Lower leg skin (tissue), 4 donors: ENCODE data around the gene ZSWIM9. TPM values are rescaled to one million over a fixed set of nuclear protein-coding genes. Genes with fewer than 3 reads are reported as not detected.
"Not testable (repeated sequence)": the region's sequence is repeated elsewhere in the genome, so short reads cannot be mapped to it uniquely, and the experiment has no call there.

Experiments used
- DNase-seq, 2 donors: peaks; one replicate each; pipeline ENCODE4 v3.0.0-alpha.2; 2019; ENCODE audit warnings: low spot score in 2 of 2
- H3K4me3 ChIP-seq: fragments of 200-600 bp; sonication (generic); 2 replicates; pipeline ENCODE4 v1.5.1; 2017; ENCODE audit warnings: mild to moderate bottlenecking, low read depth; ENCODE audit not compliant: poor library complexity, severe bottlenecking
- POLR2A ChIP-seq, 2 donors: fragments of 450-650 bp; IDR thresholded peaks; one replicate each; pipeline ENCODE4 v1.6.1; 2016 to 2017; ENCODE audit warnings: antibody characterized with exemption in 2 of 2, mild to moderate bottlenecking in 1 of 2, moderate library complexity in 1 of 2
- WGBS, 2 donors: methylation state at CpG; one replicate each; pipeline ENCODE4 v1.1.5; 2018; 5-methylcytosine and 5-hydroxymethylcytosine counted together
- intact Hi-C: fragments of 100-400 bp; cut with DNase I; formaldehyde crosslinking; loops from one replicate; pipeline ENCODE4 v1.15.0; 2023; ENCODE audit warnings: low total_unique reads
- total RNA-seq, 4 donors: library from RNA; depleted of rRNA; stranded (reverse); fragments of >200 nt; gene quantifications; one replicate each; pipeline ENCODE4 v1.1.0, GENCODE V29; 2016
- TF ChIP-seq, protein P1 (sequence below), 3 donors: fragments of 450-650 bp; IDR thresholded peaks; one replicate each; pipeline ENCODE4 v1.5.1; 2016; ENCODE audit warnings: antibody characterized with exemption in 3 of 3, mild to moderate bottlenecking in 3 of 3, moderate library complexity in 2 of 3

The ZSWIM9 gene
- total RNA-seq, 4 donors from 2014 or later = 5.5 to 9.9 (median 6.9) TPM

DNA sequence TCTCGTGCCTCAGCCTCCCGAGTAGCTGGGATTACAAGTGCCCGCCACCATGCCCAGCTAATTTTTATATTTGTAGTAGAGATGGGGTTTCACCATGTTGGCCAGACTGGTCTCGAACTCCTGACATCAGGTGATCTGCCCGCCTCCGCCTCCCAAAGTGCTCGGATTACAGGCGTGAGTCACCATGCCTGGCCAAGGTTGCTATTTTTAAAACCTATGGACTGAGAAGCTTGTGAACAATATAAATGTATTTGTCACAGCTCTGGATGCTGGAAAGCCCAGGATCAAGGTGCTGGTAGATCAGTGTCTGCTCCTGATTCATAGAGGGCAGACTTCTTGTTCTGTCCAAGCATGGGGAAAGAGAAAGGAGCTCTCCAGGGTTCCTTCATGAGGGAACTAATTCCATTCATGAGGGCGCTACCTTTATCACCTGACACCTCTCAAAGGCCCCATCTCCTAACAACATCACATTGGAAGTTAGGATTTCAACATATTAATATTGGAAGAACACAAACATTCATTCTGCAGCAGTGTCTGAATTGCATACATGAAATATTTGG, 69.2 kb downstream of the ZSWIM9 start:
- TF ChIP-seq, protein P1, sequence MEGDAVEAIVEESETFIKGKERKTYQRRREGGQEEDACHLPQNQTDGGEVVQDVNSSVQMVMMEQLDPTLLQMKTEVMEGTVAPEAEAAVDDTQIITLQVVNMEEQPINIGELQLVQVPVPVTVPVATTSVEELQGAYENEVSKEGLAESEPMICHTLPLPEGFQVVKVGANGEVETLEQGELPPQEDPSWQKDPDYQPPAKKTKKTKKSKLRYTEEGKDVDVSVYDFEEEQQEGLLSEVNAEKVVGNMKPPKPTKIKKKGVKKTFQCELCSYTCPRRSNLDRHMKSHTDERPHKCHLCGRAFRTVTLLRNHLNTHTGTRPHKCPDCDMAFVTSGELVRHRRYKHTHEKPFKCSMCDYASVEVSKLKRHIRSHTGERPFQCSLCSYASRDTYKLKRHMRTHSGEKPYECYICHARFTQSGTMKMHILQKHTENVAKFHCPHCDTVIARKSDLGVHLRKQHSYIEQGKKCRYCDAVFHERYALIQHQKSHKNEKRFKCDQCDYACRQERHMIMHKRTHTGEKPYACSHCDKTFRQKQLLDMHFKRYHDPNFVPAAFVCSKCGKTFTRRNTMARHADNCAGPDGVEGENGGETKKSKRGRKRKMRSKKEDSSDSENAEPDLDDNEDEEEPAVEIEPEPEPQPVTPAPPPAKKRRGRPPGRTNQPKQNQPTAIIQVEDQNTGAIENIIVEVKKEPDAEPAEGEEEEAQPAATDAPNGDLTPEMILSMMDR (IDR thresholded peaks at IDR 0.05) = no peak
- TF ChIP-seq POLR2A (IDR thresholded peaks at IDR 0.05) = no peak
- no peak overlapping the region for H3K4me3 ChIP-seq
- no peak for DNase-seq
- intact Hi-C loops = no loop called here
- 94 to 95% methylated on average over 9 of the region's 9 CpGs for WGBS, 2 donors

DNA sequence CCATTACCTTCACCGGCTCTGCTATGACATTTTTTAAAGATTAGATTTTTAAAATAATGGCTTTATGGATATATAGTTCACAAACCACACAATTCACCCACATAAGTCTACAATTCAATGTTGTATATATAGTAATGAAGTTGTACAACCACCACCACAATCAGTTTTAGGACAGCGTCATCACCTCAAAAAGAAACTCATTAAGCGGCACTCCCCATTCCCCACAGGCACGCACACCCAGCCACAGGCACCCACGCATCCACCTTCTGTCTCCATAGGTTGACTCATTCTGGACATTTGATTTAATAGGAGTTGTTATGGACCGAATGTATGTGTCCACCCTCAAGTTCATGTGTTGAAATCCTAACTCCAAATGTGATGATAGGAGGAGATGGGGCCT, 71.3 kb downstream of the ZSWIM9 start:
- DNase-seq, H3K4me3 ChIP-seq, intact Hi-C loops: not testable (repeated sequence)
- WGBS, 2 donors = 94 to 98% methylated on average over 6 of the region's 6 CpGs

DNA sequence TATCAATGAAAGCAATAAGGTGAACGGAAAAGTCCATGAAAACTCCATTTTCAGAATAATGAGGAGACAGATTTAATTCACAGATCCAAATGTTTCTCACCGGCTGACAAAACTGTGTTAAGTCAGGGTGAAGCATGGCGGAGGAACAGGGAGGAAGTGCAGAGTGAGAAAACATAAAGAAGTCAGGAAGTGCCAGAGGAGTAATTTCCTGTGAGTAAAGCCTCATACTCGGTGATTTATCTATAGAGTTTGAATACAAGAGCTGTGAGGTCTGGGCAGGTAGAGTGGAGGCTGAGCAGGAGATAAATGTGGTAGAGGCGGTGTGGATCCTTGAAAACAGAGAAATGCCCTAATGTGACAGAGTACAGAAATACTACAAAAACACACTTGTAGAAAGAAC, 73.8 kb downstream of the ZSWIM9 start:
- WGBS, 2 donors = 70 to 71% methylated on average over 5 of the region's 5 CpGs
- intact Hi-C loops = no loop called here
- TF ChIP-seq POLR2A (IDR thresholded peaks at IDR 0.05) = no peak
- TF ChIP-seq, protein P1 (IDR thresholded peaks at IDR 0.05) = no peak
- no peak overlapping the region for H3K4me3 ChIP-seq
- no peak for DNase-seq

DNA sequence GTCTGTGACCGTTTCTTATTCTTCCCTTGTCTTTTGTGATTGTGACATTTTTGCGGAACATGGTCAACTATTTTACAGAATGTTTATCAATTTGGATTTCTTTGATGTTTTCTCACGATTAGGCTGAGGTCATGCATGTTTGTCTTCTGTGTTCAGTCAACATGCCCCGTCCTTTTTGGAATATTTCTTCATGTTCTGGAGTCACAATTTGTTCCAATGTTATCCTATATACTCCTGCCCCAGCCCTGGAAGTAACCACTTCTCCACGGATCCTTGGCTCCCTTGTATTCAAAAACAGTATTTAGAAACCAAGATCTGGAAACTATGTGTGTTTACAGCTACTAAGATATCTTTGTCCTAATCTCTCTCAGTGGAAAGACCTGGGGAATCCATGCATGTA, 75.6 kb downstream of the ZSWIM9 start:
- no peak overlapping the region for H3K4me3 ChIP-seq
- DNase-seq = no peak
- intact Hi-C loops = no loop called here
- WGBS, 2 donors = 84 to 87% methylated on average over 5 of the region's 5 CpGs
- TF ChIP-seq, protein P1 (IDR thresholded peaks at IDR 0.05) = no peak
- TF ChIP-seq POLR2A (IDR thresholded peaks at IDR 0.05) = no peak

DNA sequence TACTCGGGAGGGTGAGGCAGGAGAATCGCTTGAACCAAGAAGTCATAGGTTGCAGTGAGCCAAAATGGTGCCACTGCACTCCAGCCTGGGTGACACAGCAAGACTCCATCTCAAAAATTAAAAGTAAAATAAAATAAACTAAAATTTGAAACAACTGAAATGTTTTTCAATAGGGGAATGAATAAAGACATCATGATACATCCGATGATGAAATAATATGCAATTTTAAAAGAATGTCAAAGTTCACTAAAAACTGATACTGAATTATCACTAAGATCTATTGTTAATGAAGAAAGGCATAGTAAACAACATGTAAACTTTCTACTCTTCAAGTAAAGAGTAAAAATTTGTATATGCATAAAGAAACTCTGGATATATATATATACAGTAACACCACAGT, 76.7 kb downstream of the ZSWIM9 start:
- 96 to 97% methylated on average over 3 of the region's 3 CpGs for WGBS, 2 donors
- H3K4me3 ChIP-seq = no peak overlapping the region
- intact Hi-C loops = no loop called here
- DNase-seq = no peak
- TF ChIP-seq, protein P1 (IDR thresholded peaks at IDR 0.05) = no peak
- no peak for TF ChIP-seq POLR2A (IDR thresholded peaks at IDR 0.05)

Other genes with a start within 250 kb of the ZSWIM9 start
- gene BSPH1, start 178.5 kb upstream of the ZSWIM9 start, total RNA-seq = not detected
- gene ELSPBP1, start 176.0 kb upstream of the ZSWIM9 start, total RNA-seq = not detected
- gene CABP5, start 126.6 kb upstream of the ZSWIM9 start, total RNA-seq = not detected
- gene PLA2G4C, start 59.9 kb upstream of the ZSWIM9 start, total RNA-seq = 1 to 10 TPM; 1.4 to 7.6 (median 4.5) TPM
- gene LIG1, start 336 bp upstream of the ZSWIM9 start, total RNA-seq = 10 to 100 TPM; 20.8 to 44.2 (median 32.9) TPM
- 10 to 100 TPM in 3 of 4 donors, 1 to 10 TPM in 1; 9.3 to 14.1 (median 11.1) TPM for gene CARD8, start 85.2 kb downstream of the ZSWIM9 start, total RNA-seq
- under 1 TPM in 3 of 4 donors, not detected in 1; 0.15 to 0.81 (median 0.62) TPM for gene ZNF114, start 99.4 kb downstream of the ZSWIM9 start, total RNA-seq
- gene EMP3, start 154.9 kb downstream of the ZSWIM9 start, total RNA-seq = 10 to 100 TPM; 11.5 to 29.3 (median 14.7) TPM
- 10 to 100 TPM in 1 of 4 donors, 1 to 10 TPM in 3; 6.7 to 21.0 (median 8.7) TPM for gene TMEM143, start 193.3 kb downstream of the ZSWIM9 start, total RNA-seq
- not detected for gene SYNGR4, start 193.7 kb downstream of the ZSWIM9 start, total RNA-seq
- gene KDELR1, start 220.9 kb downstream of the ZSWIM9 start, total RNA-seq = 10 to 100 TPM; 71.3 to 99.6 (median 80.3) TPM
- under 1 TPM; 0.17 to 0.47 (median 0.42) TPM for gene GRIN2D, start 223.0 kb downstream of the ZSWIM9 start, total RNA-seq